A673 (cell line): ENCODE results near the gene EYS.
A peak's percentile ranks its signal among the peaks of the same experiment; 100 is the strongest.

Source experiments
- CTCF ChIP-seq: fragments of 300-800, 200-600 bp; sonication (generic); conservative IDR thresholded peaks from 2 replicates; pipeline ENCODE4 v1.5.1; 2017; ENCODE audit warnings: low read depth, mild to moderate bottlenecking, antibody characterized with exemption, low read length, moderate library complexity, mixed read lengths
- EZH2 ChIP-seq: fragments of 200-600 bp; sonication (generic); IDR thresholded peaks from 2 replicates; pipeline ENCODE4 v1.6.1; 2017; ENCODE audit warnings: borderline replicate concordance, low read depth, mild to moderate bottlenecking, mixed read lengths, antibody characterized with exemption, low read length; ENCODE audit not compliant: poor library complexity, severe bottlenecking

GRCh38 chr6:63813566-63814120 is 1893.4 kb downstream of the EYS start:
- TF ChIP-seq CTCF (peak; percentile 32; the same call in 1 of the 2 replicates), EZH2 (no peak)
